HG02885 (cell line): ENCODE results near the gene ANXA8.
"Not testable (repeated sequence)": the region's sequence is repeated elsewhere in the genome, so short reads cannot be mapped to it uniquely, and the experiment has no call there.

Experiments used
- ATAC-seq: cut with Tn5 transposase; IDR thresholded peaks from one replicate; pipeline ENCODE4 v1.9.1; 2021; ENCODE audit warnings: mild to moderate bottlenecking; ENCODE audit not compliant: unreplicated experiment, poor library complexity

The ANXA8 gene

GRCh38 chr10:47465216-47465917 lies 18.5 kb downstream of the ANXA8 start:
- not testable (repeated sequence) for ATAC-seq

GRCh38 chr10:47462577-47463358 lies 21.1 kb downstream of the ANXA8 start:
- not testable (repeated sequence) for ATAC-seq

- ATAC-seq, result peak; percentile 65
These were observed 22.6 kb downstream of the ANXA8 start for GRCh38 chr10:47461261-47461687.

- ATAC-seq, result no peak
These were observed 25.3 kb downstream of the ANXA8 start for GRCh38 chr10:47458466-47459154.

- no peak for ATAC-seq
These were observed 26.1 kb downstream of the ANXA8 start for GRCh38 chr10:47457826-47458225.

GRCh38 chr10:47457528-47457820 lies 26.4 kb downstream of the ANXA8 start:
- ATAC-seq, result no peak

GRCh38 chr10:47456794-47457527 lies 27.0 kb downstream of the ANXA8 start:
- no peak for ATAC-seq

- ATAC-seq, result no peak
These were observed 27.7 kb downstream of the ANXA8 start for GRCh38 chr10:47456079-47456785.

- ATAC-seq, result not testable (repeated sequence)
These were observed 28.4 kb downstream of the ANXA8 start for GRCh38 chr10:47455350-47456078.

GRCh38 chr10:47454780-47455058 lies 29.2 kb downstream of the ANXA8 start:
- no peak for ATAC-seq

- ATAC-seq, result no peak
These were observed 29.7 kb downstream of the ANXA8 start for GRCh38 chr10:47454008-47454779.

- no peak for ATAC-seq
These were observed 30.5 kb downstream of the ANXA8 start for GRCh38 chr10:47453141-47454007.

GRCh38 chr10:47452495-47453140 lies 31.3 kb downstream of the ANXA8 start:
- ATAC-seq, result no peak

- no peak for ATAC-seq
These were observed 31.9 kb downstream of the ANXA8 start for GRCh38 chr10:47451998-47452494.

- ATAC-seq, result no peak
These were observed 32.5 kb downstream of the ANXA8 start for GRCh38 chr10:47451273-47451997.

GRCh38 chr10:47450442-47450841 lies 33.5 kb downstream of the ANXA8 start:
- no peak for ATAC-seq

GRCh38 chr10:47449979-47450378 lies 33.9 kb downstream of the ANXA8 start:
- ATAC-seq, result no peak
